Measurements from ENCODE around the gene BAX. TPM values are rescaled to one million over a fixed set of nuclear protein-coding genes. Genes with fewer than 3 reads are reported as not detected.
A peak's percentile ranks its signal among the peaks of the same experiment; 100 is the strongest.

BAX gene
- total and polyA plus RNA-seq, 5 donors from 2014 or later, result 47.9 to 92.8 (median 62.5) TPM

DNA sequence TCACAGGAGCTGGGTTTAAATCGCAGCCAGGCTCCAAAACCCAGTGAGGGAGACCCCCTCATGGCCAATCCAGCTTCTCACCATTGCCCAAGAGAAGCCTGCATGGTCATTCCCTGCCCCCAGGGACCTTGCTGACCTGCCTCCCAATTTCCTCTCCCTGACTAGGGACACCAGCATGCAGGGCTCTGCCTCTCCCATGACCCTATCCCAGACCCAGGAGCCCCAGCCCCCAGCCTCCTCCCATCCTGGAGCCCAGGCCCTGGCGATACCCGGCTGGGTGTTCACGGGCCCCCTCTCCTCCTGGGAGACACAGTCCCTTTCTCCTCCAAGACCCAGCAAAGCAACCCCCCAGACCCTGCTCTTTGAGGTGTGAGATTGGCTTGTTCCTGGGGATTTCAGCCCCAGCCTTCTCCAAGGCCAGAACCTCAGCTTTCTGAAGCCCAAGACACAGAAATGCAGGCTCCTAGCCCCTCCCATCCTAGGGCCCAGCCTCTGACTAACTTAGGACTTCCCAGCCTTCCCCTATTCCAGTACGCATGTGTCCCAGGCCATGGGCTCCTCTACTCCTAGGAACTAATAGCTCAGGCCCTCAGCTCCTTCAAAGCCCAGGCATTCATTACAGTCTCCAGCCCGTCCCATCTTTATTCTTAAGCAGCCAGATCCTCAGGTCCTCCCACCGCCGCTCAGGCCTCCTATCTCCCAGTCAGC, 37.4 kb downstream of the BAX start:
- peaks cover 9 to 51% (median 32%) of the 10 kb centered on the region in 4 donors for H3K4me1 Mint-ChIP-seq
- H3K27me3 Mint-ChIP-seq, result no peaks in the 10 kb centered on the region
- peak overlapping the region; percentile 89 to 97 (median 94) for H3K4me3 Mint-ChIP-seq
- Histone ChIP-seq H3K27me3 (ENCODE audit: control insufficient read depth, insufficient read depth, low read length) (no peaks in the 10 kb centered on the region), H3K4me3 (ENCODE audit: low read depth, low read length) (peak overlapping the region; percentile 83), H3K9me3 (ENCODE audit: control insufficient read depth in 2 of 2, low read length in 2 of 2) (no peaks in the 10 kb centered on the region), H3K4me1 (ENCODE audit: control insufficient read depth, insufficient read depth, low read length, poor library complexity, severe bottlenecking) (peaks cover 30% of the 10 kb centered on the region), H3K27ac (ENCODE audit: insufficient read depth, low read length, poor library complexity, severe bottlenecking) (peak overlapping the region; percentile 90), H3K36me3 (ENCODE audit: control insufficient read depth, insufficient read depth, low read length) (peaks cover 4% of the 10 kb centered on the region)
- H3K36me3 Mint-ChIP-seq, result peaks cover 17% of the 10 kb centered on the region
- peak overlapping the region; percentile 73 to 99 (median 97) for H3K27ac Mint-ChIP-seq
- no peaks in the 10 kb centered on the region for H3K9me3 Mint-ChIP-seq
- ATAC-seq (ENCODE audit: low read depth in 2 of 2) (no peak), DNase-seq (no peak)

DNA sequence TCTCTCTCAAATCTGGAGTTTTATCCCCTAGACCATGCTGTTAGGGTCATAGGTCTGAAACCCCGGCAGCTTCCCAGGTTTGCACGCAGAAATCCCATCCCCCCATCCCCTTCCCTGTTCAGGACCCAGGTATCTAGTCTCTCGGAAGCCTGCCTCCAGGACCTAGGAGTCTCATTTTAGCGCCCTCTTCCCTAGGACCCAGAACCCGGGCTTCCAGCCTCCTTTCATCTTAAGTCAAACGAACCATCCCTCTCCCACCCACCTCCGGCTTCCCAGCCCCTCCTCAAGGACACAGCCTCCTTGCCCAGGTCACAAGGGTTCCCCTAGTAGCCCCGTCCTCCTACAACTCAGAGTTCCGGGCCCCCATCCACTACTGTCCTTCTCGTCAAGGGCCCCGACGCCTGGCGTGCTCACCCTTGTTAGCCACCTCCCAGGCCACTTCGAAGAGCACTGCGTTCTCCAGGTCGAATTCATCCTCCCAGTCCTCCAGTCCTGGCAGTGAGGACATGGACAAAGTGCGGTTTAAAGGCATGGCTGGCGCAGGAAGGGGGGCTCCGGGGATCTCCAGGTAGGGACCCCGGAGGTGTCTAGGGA, 38.0 kb downstream of the BAX start:
- Mint-ChIP-seq H3K36me3 (peaks cover 17% of the 10 kb centered on the region), H3K27ac (peak overlapping the region; percentile 73 to 99 (median 97)), H3K27me3 (no peaks in the 10 kb centered on the region), H3K4me3 (peak overlapping the region; percentile 89 to 97 (median 94)), H3K4me1 (peaks cover 9 to 49% (median 33%) of the 10 kb centered on the region in 4 donors), H3K9me3 (no peaks in the 10 kb centered on the region)
- DNase-seq, result no peak
- peaks cover 4% of the 10 kb centered on the region for H3K36me3 ChIP-seq (ENCODE audit: control insufficient read depth, insufficient read depth, low read length)
- H3K9me3 ChIP-seq (ENCODE audit: control insufficient read depth in 2 of 2, low read length in 2 of 2), result no peaks in the 10 kb centered on the region
- H3K4me1 ChIP-seq (ENCODE audit: control insufficient read depth, insufficient read depth, low read length, poor library complexity, severe bottlenecking), result peaks cover 30% of the 10 kb centered on the region
- ATAC-seq (ENCODE audit: low read depth in 2 of 2), result no peak
- H3K27me3 ChIP-seq (ENCODE audit: control insufficient read depth, insufficient read depth, low read length), result no peaks in the 10 kb centered on the region
- H3K4me3 ChIP-seq (ENCODE audit: low read depth, low read length), result peak overlapping the region; percentile 83
- H3K27ac ChIP-seq (ENCODE audit: insufficient read depth, low read length, poor library complexity, severe bottlenecking), result peak overlapping the region; percentile 90

DNA sequence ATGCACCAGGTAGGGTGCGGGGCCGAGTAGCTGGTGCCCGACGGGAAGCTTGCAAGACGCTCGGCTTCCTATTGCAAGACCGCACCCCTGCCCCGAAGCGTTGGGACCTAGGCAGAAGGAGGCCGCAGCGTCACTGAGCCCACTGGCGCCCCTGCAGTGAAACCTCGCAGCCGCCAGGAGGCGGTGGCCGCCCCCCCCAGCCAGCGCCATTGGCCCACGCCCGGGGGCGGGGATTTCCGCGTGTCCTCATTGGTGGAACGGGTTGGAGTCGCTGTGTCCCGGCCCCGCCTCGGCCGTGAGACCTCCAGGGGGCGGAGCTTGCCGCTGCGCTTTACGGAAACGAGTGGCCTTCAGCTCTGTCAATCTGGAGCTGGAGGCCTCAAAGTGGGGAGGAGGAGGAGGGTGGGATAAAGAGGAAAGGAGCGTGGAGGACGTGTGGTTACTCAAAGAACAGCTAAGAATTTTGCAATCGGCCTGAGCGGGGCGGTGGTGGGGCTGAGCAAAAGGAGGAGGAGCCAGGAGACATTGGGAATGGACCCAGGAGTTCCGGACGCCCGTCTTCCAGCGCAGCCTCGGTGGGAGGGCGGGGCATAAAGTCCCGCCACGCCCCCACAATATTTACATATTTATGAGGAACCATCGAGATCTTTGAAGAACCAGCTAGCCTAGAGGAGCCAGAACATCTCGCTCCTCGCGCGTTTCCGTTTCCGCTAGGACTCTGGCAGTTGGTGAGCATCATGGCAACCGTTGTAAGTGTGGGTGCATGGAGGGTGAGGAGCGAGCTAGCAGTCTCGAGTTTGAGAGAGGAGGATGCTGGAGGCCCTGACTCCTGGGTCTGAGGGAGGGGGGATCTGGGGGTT, 38.7 kb downstream of the BAX start, which contains the start of the genes GYS1 and RUVBL2:
Gene GYS1, minus strand, starts transcription at position 135 of the 860 bp plus-strand sequence. CDS start 197 bp downstream, outside the sequence.
Gene RUVBL2, plus strand, starts transcription at position 713 of the 860 bp plus-strand sequence. Its CDS starts 25 bp downstream, at position 738.
- Mint-ChIP-seq H3K9me3 (no peaks in the 10 kb centered on the region), H3K27ac (peak within 1 kb of the TSS; percentile 97 to 99 (median 98)), H3K4me1 (peaks cover 9 to 50% (median 34%) of the 10 kb centered on the region in 4 donors), H3K36me3 (peaks cover 12% of the 10 kb centered on the region), H3K4me3 (peak within 1 kb of the TSS; percentile 89 to 97 (median 94)), H3K27me3 (no peaks in the 10 kb centered on the region)
- no peaks in the 10 kb centered on the region for H3K36me3 ChIP-seq (ENCODE audit: control insufficient read depth, insufficient read depth, low read length)
- no peaks in the 10 kb centered on the region for H3K27me3 ChIP-seq (ENCODE audit: control insufficient read depth, insufficient read depth, low read length)
- H3K9me3 ChIP-seq (ENCODE audit: control insufficient read depth in 2 of 2, low read length in 2 of 2), result no peaks in the 10 kb centered on the region
- peak within 1 kb of the TSS; percentile 90 for H3K27ac ChIP-seq (ENCODE audit: insufficient read depth, low read length, poor library complexity, severe bottlenecking)
- ATAC-seq (ENCODE audit: low read depth in 2 of 2), result peak; percentile 90 to 93
- peak within 1 kb of the TSS; percentile 85 for H3K4me3 ChIP-seq (ENCODE audit: low read depth, low read length)
- peaks cover 30% of the 10 kb centered on the region for H3K4me1 ChIP-seq (ENCODE audit: control insufficient read depth, insufficient read depth, low read length, poor library complexity, severe bottlenecking)
- peak; percentile 98 to 100 (median 99) for DNase-seq

DNA sequence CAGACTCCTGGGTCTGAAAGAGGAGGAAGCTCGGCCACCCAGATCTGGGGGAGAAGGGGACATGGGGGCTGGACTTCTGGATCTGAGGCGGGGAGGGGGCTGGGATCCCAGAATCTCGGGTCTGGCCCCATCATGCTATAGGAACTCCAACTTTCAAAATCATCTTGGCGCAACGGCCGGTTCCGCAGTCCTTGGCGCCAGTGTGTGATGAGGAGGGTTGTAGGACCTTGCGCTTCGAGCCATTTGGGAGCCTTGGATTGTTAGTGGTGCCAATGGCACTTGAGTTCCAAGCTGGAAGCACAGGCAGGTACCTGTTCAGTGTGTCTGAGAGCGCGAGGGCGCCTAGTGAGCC, 39.3 kb downstream of the BAX start:
- H3K27ac ChIP-seq (ENCODE audit: insufficient read depth, low read length, poor library complexity, severe bottlenecking), result peak overlapping the region; percentile 90
- H3K4me1 Mint-ChIP-seq, result peaks cover 9 to 51% (median 34%) of the 10 kb centered on the region in 4 donors

DNA sequence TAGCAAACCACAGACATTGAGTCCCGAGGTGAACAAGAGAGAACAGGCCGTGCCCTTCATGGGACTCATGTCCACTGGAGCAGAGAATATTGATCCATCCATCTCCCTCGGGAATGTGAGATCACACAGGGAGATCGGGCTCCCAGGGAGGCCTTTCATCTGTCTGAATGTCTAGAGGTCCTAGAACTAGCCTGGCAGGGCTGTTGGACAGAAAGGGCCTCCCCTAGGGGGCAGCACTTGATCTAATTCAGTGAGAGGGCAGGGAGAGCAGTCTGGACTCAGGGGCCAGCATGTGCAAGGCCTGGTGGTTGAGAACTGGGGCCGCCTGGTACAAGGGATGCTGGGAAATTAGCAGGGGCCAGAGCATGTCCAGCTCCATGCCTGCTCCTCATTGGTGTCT, 43.3 kb downstream of the BAX start:
- Mint-ChIP-seq H3K4me3 (peak overlapping the region in 2 of 4 donors; percentile 37 to 75), H3K27me3 (no peaks in the 10 kb centered on the region), H3K9me3 (no peaks in the 10 kb centered on the region), H3K4me1 (peaks cover 5 to 37% (median 28%) of the 10 kb centered on the region in 4 donors), H3K27ac (peak overlapping the region in 1 of 3 donors; percentile 65), H3K36me3 (peaks cover 7% of the 10 kb centered on the region)
- Histone ChIP-seq H3K36me3 (ENCODE audit: control insufficient read depth, insufficient read depth, low read length) (no peaks in the 10 kb centered on the region), H3K4me1 (ENCODE audit: control insufficient read depth, insufficient read depth, low read length, poor library complexity, severe bottlenecking) (peaks cover 13% of the 10 kb centered on the region), H3K27ac (ENCODE audit: insufficient read depth, low read length, poor library complexity, severe bottlenecking) (no peak overlapping the region), H3K27me3 (ENCODE audit: control insufficient read depth, insufficient read depth, low read length) (no peaks in the 10 kb centered on the region), H3K9me3 (ENCODE audit: control insufficient read depth in 2 of 2, low read length in 2 of 2) (no peaks in the 10 kb centered on the region), H3K4me3 (ENCODE audit: low read depth, low read length) (no peak overlapping the region)
- no peak for ATAC-seq (ENCODE audit: low read depth in 2 of 2)
- peak in 2 of 3 donors; percentile 39 to 67 for DNase-seq

More for the DNA sequence above, 39.3 kb downstream of the BAX start:
- H3K27me3 Mint-ChIP-seq, result no peaks in the 10 kb centered on the region
- peaks cover 30% of the 10 kb centered on the region for H3K4me1 ChIP-seq (ENCODE audit: control insufficient read depth, insufficient read depth, low read length, poor library complexity, severe bottlenecking)
- H3K9me3 Mint-ChIP-seq, result no peaks in the 10 kb centered on the region
- DNase-seq (no peak), ATAC-seq (ENCODE audit: low read depth in 2 of 2) (no peak)
- no peaks in the 10 kb centered on the region for H3K27me3 ChIP-seq (ENCODE audit: control insufficient read depth, insufficient read depth, low read length)
- H3K4me3 Mint-ChIP-seq, result peak overlapping the region; percentile 89 to 97 (median 94)
- H3K27ac Mint-ChIP-seq, result peak overlapping the region; percentile 97 to 99 (median 98)
- H3K36me3 ChIP-seq (ENCODE audit: control insufficient read depth, insufficient read depth, low read length), result no peaks in the 10 kb centered on the region
- H3K36me3 Mint-ChIP-seq, result peaks cover 7% of the 10 kb centered on the region
- H3K9me3 ChIP-seq (ENCODE audit: control insufficient read depth in 2 of 2, low read length in 2 of 2), result no peaks in the 10 kb centered on the region
- H3K4me3 ChIP-seq (ENCODE audit: low read depth, low read length), result peak overlapping the region; percentile 85

DNA sequence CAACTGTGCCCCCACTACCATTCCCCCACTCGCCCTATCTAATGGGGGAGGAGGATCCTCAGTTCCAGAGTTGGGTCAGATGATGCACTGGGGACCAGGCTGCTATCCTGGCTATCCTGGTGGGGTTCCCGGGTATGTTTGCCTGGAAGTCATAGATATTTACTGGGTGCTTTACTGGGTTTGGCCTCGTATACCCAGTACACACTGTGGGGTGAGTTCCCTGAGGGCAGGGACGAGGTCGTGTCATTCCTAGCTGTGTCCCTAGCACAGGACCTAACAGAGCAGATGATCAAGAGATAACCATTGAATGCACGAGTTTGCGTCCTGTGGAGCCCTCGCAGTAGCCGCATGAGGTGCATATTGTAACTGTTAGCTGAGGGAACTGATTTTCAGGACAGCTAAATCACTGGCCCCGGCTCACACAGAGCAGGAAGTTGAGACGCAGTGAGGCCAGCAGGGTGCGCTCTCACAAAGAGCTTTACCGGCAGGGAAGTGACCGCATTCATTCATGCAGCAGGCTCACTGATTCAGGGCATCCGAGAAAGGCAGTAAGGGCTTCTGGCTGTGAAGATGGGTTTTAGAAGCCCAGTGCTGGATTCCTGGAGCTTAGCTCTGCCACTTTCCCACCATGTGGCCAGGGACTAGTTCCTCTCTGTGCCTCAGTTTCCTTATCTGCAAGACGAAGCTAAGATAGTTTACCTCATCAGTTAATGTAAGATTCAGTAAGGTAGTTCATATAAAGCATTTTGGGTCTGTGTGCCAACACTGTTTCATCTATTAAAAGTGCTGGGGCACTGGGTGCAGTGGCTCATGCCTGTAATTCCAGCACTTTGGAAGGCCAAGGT, 45.0 kb downstream of the BAX start:
- Mint-ChIP-seq H3K9me3 (no peaks in the 10 kb centered on the region), H3K36me3 (peaks cover 10% of the 10 kb centered on the region), H3K27ac (peak overlapping the region in 1 of 3 donors; percentile 49), H3K4me1 (peaks cover 5 to 24% (median 17%) of the 10 kb centered on the region in 4 donors), H3K4me3 (peak overlapping the region in 2 of 4 donors; percentile 0 to 45), H3K27me3 (no peaks in the 10 kb centered on the region)
- H3K27ac ChIP-seq (ENCODE audit: insufficient read depth, low read length, poor library complexity, severe bottlenecking), result no peak overlapping the region
- H3K9me3 ChIP-seq (ENCODE audit: control insufficient read depth in 2 of 2, low read length in 2 of 2), result no peaks in the 10 kb centered on the region
- DNase-seq (peak; percentile 35 to 78 (median 67)), ATAC-seq (ENCODE audit: low read depth in 2 of 2) (peak; percentile 79 to 82)
- H3K4me3 ChIP-seq (ENCODE audit: low read depth, low read length), result no peak overlapping the region
- peaks cover 7% of the 10 kb centered on the region for H3K36me3 ChIP-seq (ENCODE audit: control insufficient read depth, insufficient read depth, low read length)
- H3K4me1 ChIP-seq (ENCODE audit: control insufficient read depth, insufficient read depth, low read length, poor library complexity, severe bottlenecking), result peaks cover 3% of the 10 kb centered on the region
- H3K27me3 ChIP-seq (ENCODE audit: control insufficient read depth, insufficient read depth, low read length), result no peaks in the 10 kb centered on the region

Measured in CD4-positive, CD25-positive, alpha-beta regulatory T cell (primary cell).